ENCODE measurements around the gene EBLN1. TPM values are rescaled to one million over a fixed set of nuclear protein-coding genes. Genes with fewer than 3 reads are reported as not detected.

The EBLN1 gene
- total and polyA plus RNA-seq, 9 of the 15 experiments (the other 6 are each of a cell fraction or from before 2014, with no cell fraction given): 0.06 to 3.1 (median 0.80) TPM

- no peak for TF ChIP-seq THRA (IDR thresholded peaks at IDR 0.05)
- no peak for TF ChIP-seq HDGF (IDR thresholded peaks at IDR 0.05)
- TF ChIP-seq IRF2 (CRISPR knock-in tag; IDR thresholded peaks at IDR 0.05): no peak
- TF ChIP-seq EP300 (IDR thresholded peaks at IDR 0.05; ENCODE audit: low read length): no peak
- no peak for TF ChIP-seq NFE2L1 (tag; IDR thresholded peaks at IDR 0.05; ENCODE audit: borderline replicate concordance, low read depth)
- no peak for TF ChIP-seq ZNF354B (CRISPR knock-in tag; IDR thresholded peaks at IDR 0.05)
- no peak for TF ChIP-seq FOXK1 (CRISPR knock-in tag; IDR thresholded peaks at IDR 0.05; ENCODE audit: borderline replicate concordance)
- no peak for TF ChIP-seq ZHX1 (conservative IDR thresholded peaks at IDR 0.05; ENCODE audit: low read length)
- TF ChIP-seq CEBPG (CRISPR knock-in tag; IDR thresholded peaks at IDR 0.05): no peak
- no peak for TF ChIP-seq CEBPG (tag; conservative IDR thresholded peaks at IDR 0.05 in 1 of 2, IDR thresholded peaks at IDR 0.05 in 1 of 2)
These were observed 34.0 kb upstream of the EBLN1 start (continued) for GRCh38 chr10:22251751-22252223.

Data from K562 (cell line).